Measurements from ENCODE around the gene SHROOM4.

SHROOM4 gene

GRCh38 chrX:50725310-50725709 is 88.7 kb downstream of the SHROOM4 start:
- in situ Hi-C loops (cut with HindIII; ENCODE audit: low pct_ligation_motif_present, low sequenced_read_pairs) = no loop called here
- no peak for DNase-seq
- Histone ChIP-seq H3K36me3 (replicated peaks) (no peaks in the 10 kb centered on the region), H3K27me3 (replicated peaks) (no peaks in the 10 kb centered on the region), H3K4me3 (ENCODE audit: low read depth, low read length) (no peak overlapping the region), H3K27ac (no peak overlapping the region)
- TF ChIP-seq CTCF (IDR thresholded peaks at IDR 0.05; ENCODE audit: low read depth, low read length, missing control alignments) = no peak

GRCh38 chrX:50723006-50723405 is 91.0 kb downstream of the SHROOM4 start:
- H3K27me3 ChIP-seq (replicated peaks) = no peaks in the 10 kb centered on the region
- no peak overlapping the region for H3K4me3 ChIP-seq (ENCODE audit: low read depth, low read length)
- no peaks in the 10 kb centered on the region for H3K36me3 ChIP-seq (replicated peaks)
- no peak overlapping the region for H3K27ac ChIP-seq
- no peak for TF ChIP-seq CTCF (IDR thresholded peaks at IDR 0.05; ENCODE audit: low read depth, low read length, missing control alignments)
- no peak for DNase-seq
- in situ Hi-C loops (cut with HindIII; ENCODE audit: low pct_ligation_motif_present, low sequenced_read_pairs) = no loop called here

- Histone ChIP-seq H3K36me3 (replicated peaks) (no peaks in the 10 kb centered on the region), H3K27me3 (replicated peaks) (no peaks in the 10 kb centered on the region), H3K27ac (no peak overlapping the region), H3K4me3 (ENCODE audit: low read depth, low read length) (no peak overlapping the region)
- in situ Hi-C loops (cut with HindIII; ENCODE audit: low pct_ligation_motif_present, low sequenced_read_pairs) = no loop called here
- DNase-seq = no peak
- no peak for TF ChIP-seq CTCF (IDR thresholded peaks at IDR 0.05; ENCODE audit: low read depth, low read length, missing control alignments)
These were observed 92.1 kb downstream of the SHROOM4 start for GRCh38 chrX:50721764-50722521.

- in situ Hi-C loops (cut with HindIII; ENCODE audit: low pct_ligation_motif_present, low sequenced_read_pairs) = no loop called here
- H3K27me3 ChIP-seq (replicated peaks) = no peaks in the 10 kb centered on the region
These were observed 94.4 kb downstream of the SHROOM4 start for GRCh38 chrX:50719614-50720013.

GRCh38 chrX:50718776-50719175 is 95.2 kb downstream of the SHROOM4 start:
- Histone ChIP-seq H3K4me3 (ENCODE audit: low read depth, low read length) (no peak overlapping the region), H3K36me3 (replicated peaks) (no peaks in the 10 kb centered on the region), H3K27me3 (replicated peaks) (no peaks in the 10 kb centered on the region), H3K27ac (no peak overlapping the region)
- in situ Hi-C loops (cut with HindIII; ENCODE audit: low pct_ligation_motif_present, low sequenced_read_pairs) = no loop called here
- no peak for DNase-seq
- TF ChIP-seq CTCF (IDR thresholded peaks at IDR 0.05; ENCODE audit: low read depth, low read length, missing control alignments) = no peak

More at GRCh38 chrX:50719614-50720013, 94.4 kb downstream of the SHROOM4 start:
- no peaks in the 10 kb centered on the region for H3K36me3 ChIP-seq (replicated peaks)
- no peak overlapping the region for H3K27ac ChIP-seq
- no peak for DNase-seq
- no peak for TF ChIP-seq CTCF (IDR thresholded peaks at IDR 0.05; ENCODE audit: low read depth, low read length, missing control alignments)
- H3K4me3 ChIP-seq (ENCODE audit: low read depth, low read length) = no peak overlapping the region

- Histone ChIP-seq H3K27me3 (replicated peaks) (no peaks in the 10 kb centered on the region), H3K4me3 (ENCODE audit: low read depth, low read length) (no peak overlapping the region), H3K36me3 (replicated peaks) (no peaks in the 10 kb centered on the region), H3K27ac (no peak overlapping the region)
- TF ChIP-seq CTCF (IDR thresholded peaks at IDR 0.05; ENCODE audit: low read depth, low read length, missing control alignments) = no peak
- DNase-seq = no peak
- in situ Hi-C loops (cut with HindIII; ENCODE audit: low pct_ligation_motif_present, low sequenced_read_pairs) = no loop called here
These were observed 97.3 kb downstream of the SHROOM4 start for GRCh38 chrX:50716706-50717105.
